GM23338 (cell line): Measurements from ENCODE around the gene ETV1. TPM values are rescaled to one million over a fixed set of nuclear protein-coding genes. Genes with fewer than 3 reads are reported as not detected.

Source experiments
- ATAC-seq: fragments of 200-7000 bp; cut with Tn5 transposase; 3 replicates; pipeline ENCODE4 v1.9.1; 2020
- DNase-seq: peaks from one replicate; pipeline ENCODE4 v3.0.0-alpha.2; 2015; ENCODE audit warnings: low spot score
- H2AFZ ChIP-seq: fragments of 200-600 bp; sonication (generic); 2 replicates; pipeline ENCODE4 v1.8.0; 2016; ENCODE audit warnings: antibody characterized with exemption, mild to moderate bottlenecking, moderate library complexity
- H3F3A ChIP-seq: fragments of 200-600 bp; sonication (generic); replicated peaks from 2 replicates; pipeline ENCODE4 v1.8.0; 2017; ENCODE audit warnings: antibody characterized with exemption, mixed run types, low read depth
- H3K27ac ChIP-seq: fragments of 200-600 bp; sonication (generic); 2 replicates; pipeline ENCODE4 v1.6.1; 2016; ENCODE audit warnings: low read depth
- H3K27me3 ChIP-seq: fragments of 200-600 bp; sonication (generic); 2 replicates; pipeline ENCODE4 v1.8.0; 2016; ENCODE audit warnings: mild to moderate bottlenecking, mixed run types, moderate library complexity; ENCODE audit not compliant: insufficient read depth
- H3K36me3 ChIP-seq: fragments of 200-600 bp; sonication (generic); 2 replicates; pipeline ENCODE4 v1.8.0; 2016; ENCODE audit warnings: mild to moderate bottlenecking; ENCODE audit not compliant: insufficient read depth
- H3K4me1 ChIP-seq: fragments of 200-600 bp; sonication (generic); 2 replicates; pipeline ENCODE4 v1.8.0; 2016; ENCODE audit warnings: mild to moderate bottlenecking, moderate library complexity; ENCODE audit not compliant: insufficient read depth
- H3K4me2 ChIP-seq: fragments of 200-600 bp; sonication (generic); 2 replicates; pipeline ENCODE4 v1.7.1; 2017; ENCODE audit warnings: mixed run types
- H3K4me3 ChIP-seq: fragments of 200-600 bp; sonication (generic); 2 replicates; pipeline ENCODE4 v1.6.1; 2016; ENCODE audit warnings: mixed run types
- H3K79me2 ChIP-seq: fragments of 200-600 bp; sonication (generic); replicated peaks from 2 replicates; pipeline ENCODE4 v1.8.0; 2017; ENCODE audit warnings: mild to moderate bottlenecking; ENCODE audit not compliant: insufficient read depth
- H3K9me2 ChIP-seq: fragments of 200-600 bp; sonication (generic); 2 replicates; pipeline ENCODE4 v1.8.0; 2017; ENCODE audit not compliant: insufficient read depth
- H4K20me1 ChIP-seq: fragments of 200-600 bp; sonication (generic); replicated peaks from 2 replicates; pipeline ENCODE4 v1.8.0; 2017; ENCODE audit warnings: mild to moderate bottlenecking; ENCODE audit not compliant: insufficient read depth
- H3K27ac Mint-ChIP-seq: 2 replicates; pipeline ENCODE4 v1.8.0; 2020; ENCODE audit warnings: inconsistent platforms, mild to moderate bottlenecking, moderate library complexity, mixed read lengths
- H3K27me3 Mint-ChIP-seq: 3 replicates; pipeline ENCODE4 v1.8.0; 2022; ENCODE audit warnings: low read depth, mild to moderate bottlenecking, moderate library complexity, mixed read lengths, inconsistent platforms; ENCODE audit not compliant: insufficient read depth, poor library complexity
- H3K36me3 Mint-ChIP-seq: 3 replicates; pipeline ENCODE4 v1.8.0; 2021; ENCODE audit warnings: low read depth, mild to moderate bottlenecking, inconsistent platforms, moderate library complexity, mixed read lengths
- H3K4me1 Mint-ChIP-seq: 3 replicates; pipeline ENCODE4 v1.8.0; 2020; ENCODE audit warnings: mild to moderate bottlenecking, inconsistent platforms, mixed read lengths
- H3K4me3 Mint-ChIP-seq: 3 replicates; pipeline ENCODE4 v1.8.0; 2021; ENCODE audit warnings: moderate library complexity, mild to moderate bottlenecking, inconsistent platforms, mixed read lengths
- H3K9me3 Mint-ChIP-seq: 3 replicates; pipeline ENCODE4 v1.8.0; 2020; ENCODE audit warnings: moderate library complexity, mild to moderate bottlenecking, inconsistent platforms, mixed read lengths
- CREB1 ChIP-seq: fragments of 250-450 bp; sonication (Bioruptor Pico); IDR thresholded peaks from 2 replicates; pipeline ENCODE4 v1.5.0; 2020; ENCODE audit warnings: low read depth, mild to moderate bottlenecking, moderate library complexity
- EZH2 ChIP-seq: fragments of 200-600 bp; sonication (generic); IDR thresholded peaks from one replicate; pipeline ENCODE4 v1.8.0; 2017; ENCODE audit warnings: antibody characterized with exemption, mild to moderate bottlenecking, low read depth; ENCODE audit not compliant: unreplicated experiment
- EZH2phosphoT487 ChIP-seq: fragments of 200-600 bp; sonication (generic); IDR thresholded peaks from one replicate; pipeline ENCODE4 v1.8.1; 2018; ENCODE audit warnings: antibody characterized with exemption; ENCODE audit not compliant: unreplicated experiment
- JUNB ChIP-seq: IDR thresholded peaks from one replicate; pipeline ENCODE4 v1.6.1; 2016; ENCODE audit warnings: antibody characterized with exemption; ENCODE audit not compliant: unreplicated experiment
- NANOG ChIP-seq: IDR thresholded peaks from 2 replicates; pipeline ENCODE4 v1.6.1; 2016; ENCODE audit warnings: antibody characterized with exemption, borderline replicate concordance
- POLR2AphosphoS5 ChIP-seq: IDR thresholded peaks from 2 replicates; pipeline ENCODE4 v1.6.1; 2016; ENCODE audit warnings: antibody characterized with exemption, low read depth
- STAT1 ChIP-seq: IDR thresholded peaks from one replicate; pipeline ENCODE4 v1.6.1; 2016; ENCODE audit warnings: antibody characterized with exemption; ENCODE audit not compliant: unreplicated experiment
- ZNF114 ChIP-seq: fragments of 250-450 bp; sonication (Bioruptor Pico); IDR thresholded peaks from 2 replicates; pipeline ENCODE4 v1.5.0; 2020; ENCODE audit warnings: mild to moderate bottlenecking, moderate library complexity
- ZNF331 ChIP-seq: fragments of 250-450 bp; sonication (Bioruptor Pico); IDR thresholded peaks from 2 replicates; pipeline ENCODE4 v1.5.0; 2020; ENCODE audit warnings: low read depth, mild to moderate bottlenecking, moderate library complexity
- polyA plus RNA-seq: library from polyadenylated mRNA; unstranded; fragments of >200 nt; fragmentation: Nextera tagmentation; extraction: Ambion mirVana; gene quantifications from 2 replicates; pipeline ENCODE4 v1.2.1, GENCODE V29; 2016
- total RNA-seq: library from RNA; depleted of rRNA; stranded (reverse); fragments of >200 nt; shearing (Covaris generic); gene quantifications from 2 replicates; pipeline ENCODE4 v1.2.3, GENCODE V29; 2014
- TF ChIP-seq, protein P1 (sequence below): fragments of 250-450 bp; sonication (Bioruptor Pico); IDR thresholded peaks from 2 replicates; pipeline ENCODE4 v1.5.0; 2020; ENCODE audit warnings: mild to moderate bottlenecking, moderate library complexity
- TF ChIP-seq, protein P2 (sequence below): IDR thresholded peaks from 2 replicates; pipeline ENCODE4 v1.6.1; 2016; ENCODE audit warnings: antibody characterized with exemption
- TF ChIP-seq, protein P3 (sequence below), 2 experiments: fragments of 200-600 bp in 1 of 2; sonication (generic) in 1 of 2; conservative IDR thresholded peaks; 2 replicates each; pipeline versions ENCODE4 v1.5.1 to v1.6.1; 2016 to 2017; ENCODE audit warnings: antibody characterized with exemption in 2 of 2, low read depth in 2 of 2, mild to moderate bottlenecking in 2 of 2, moderate library complexity in 1 of 2
- TF ChIP-seq, protein P4 (sequence below): IDR thresholded peaks from one replicate; pipeline ENCODE4 v1.6.1; 2018; ENCODE audit warnings: antibody characterized with exemption; ENCODE audit not compliant: unreplicated experiment

The ETV1 gene
- total and polyA plus RNA-seq, 2 experiments from 2014 or later, result 49.4 to 61.9 TPM

GRCh38 chr7:13910805-13911551 is 78.5 kb downstream of the ETV1 start:
- Histone ChIP-seq H3K4me2 (no peak overlapping the region), H3K4me1 (peaks cover 9% of the 10 kb centered on the region; the same call in 1 of the 2 replicates), H3K4me3 (no peak overlapping the region), H3K27me3 (no peaks in the 10 kb centered on the region), H3K79me2 (no peaks in the 10 kb centered on the region), H3K9me2 (no peaks in the 10 kb centered on the region), H2AFZ (no peak overlapping the region), H3K36me3 (peaks cover 7% of the 10 kb centered on the region; the same call in 1 of the 2 replicates), H4K20me1 (no peaks in the 10 kb centered on the region), H3K27ac (no peak overlapping the region), H3F3A (no peaks in the 10 kb centered on the region)
- Mint-ChIP-seq H3K9me3 (no peaks in the 10 kb centered on the region), H3K4me1 (peaks cover 20% of the 10 kb centered on the region; the same call in 2 of the 3 replicates), H3K27me3 (no peaks in the 10 kb centered on the region), H3K27ac (no peak overlapping the region), H3K4me3 (no peak overlapping the region), H3K36me3 (peaks cover 20% of the 10 kb centered on the region)
- TF ChIP-seq JUNB (no peak), STAT1 (no peak), EZH2phosphoT487 (no peak), NANOG (no peak), POLR2AphosphoS5 (no peak), EZH2 (no peak), ZNF114 (CRISPR knock-in tag) (no peak), CREB1 (no peak), ZNF331 (CRISPR knock-in tag) (no peak)
- TF ChIP-seq, protein P1, sequence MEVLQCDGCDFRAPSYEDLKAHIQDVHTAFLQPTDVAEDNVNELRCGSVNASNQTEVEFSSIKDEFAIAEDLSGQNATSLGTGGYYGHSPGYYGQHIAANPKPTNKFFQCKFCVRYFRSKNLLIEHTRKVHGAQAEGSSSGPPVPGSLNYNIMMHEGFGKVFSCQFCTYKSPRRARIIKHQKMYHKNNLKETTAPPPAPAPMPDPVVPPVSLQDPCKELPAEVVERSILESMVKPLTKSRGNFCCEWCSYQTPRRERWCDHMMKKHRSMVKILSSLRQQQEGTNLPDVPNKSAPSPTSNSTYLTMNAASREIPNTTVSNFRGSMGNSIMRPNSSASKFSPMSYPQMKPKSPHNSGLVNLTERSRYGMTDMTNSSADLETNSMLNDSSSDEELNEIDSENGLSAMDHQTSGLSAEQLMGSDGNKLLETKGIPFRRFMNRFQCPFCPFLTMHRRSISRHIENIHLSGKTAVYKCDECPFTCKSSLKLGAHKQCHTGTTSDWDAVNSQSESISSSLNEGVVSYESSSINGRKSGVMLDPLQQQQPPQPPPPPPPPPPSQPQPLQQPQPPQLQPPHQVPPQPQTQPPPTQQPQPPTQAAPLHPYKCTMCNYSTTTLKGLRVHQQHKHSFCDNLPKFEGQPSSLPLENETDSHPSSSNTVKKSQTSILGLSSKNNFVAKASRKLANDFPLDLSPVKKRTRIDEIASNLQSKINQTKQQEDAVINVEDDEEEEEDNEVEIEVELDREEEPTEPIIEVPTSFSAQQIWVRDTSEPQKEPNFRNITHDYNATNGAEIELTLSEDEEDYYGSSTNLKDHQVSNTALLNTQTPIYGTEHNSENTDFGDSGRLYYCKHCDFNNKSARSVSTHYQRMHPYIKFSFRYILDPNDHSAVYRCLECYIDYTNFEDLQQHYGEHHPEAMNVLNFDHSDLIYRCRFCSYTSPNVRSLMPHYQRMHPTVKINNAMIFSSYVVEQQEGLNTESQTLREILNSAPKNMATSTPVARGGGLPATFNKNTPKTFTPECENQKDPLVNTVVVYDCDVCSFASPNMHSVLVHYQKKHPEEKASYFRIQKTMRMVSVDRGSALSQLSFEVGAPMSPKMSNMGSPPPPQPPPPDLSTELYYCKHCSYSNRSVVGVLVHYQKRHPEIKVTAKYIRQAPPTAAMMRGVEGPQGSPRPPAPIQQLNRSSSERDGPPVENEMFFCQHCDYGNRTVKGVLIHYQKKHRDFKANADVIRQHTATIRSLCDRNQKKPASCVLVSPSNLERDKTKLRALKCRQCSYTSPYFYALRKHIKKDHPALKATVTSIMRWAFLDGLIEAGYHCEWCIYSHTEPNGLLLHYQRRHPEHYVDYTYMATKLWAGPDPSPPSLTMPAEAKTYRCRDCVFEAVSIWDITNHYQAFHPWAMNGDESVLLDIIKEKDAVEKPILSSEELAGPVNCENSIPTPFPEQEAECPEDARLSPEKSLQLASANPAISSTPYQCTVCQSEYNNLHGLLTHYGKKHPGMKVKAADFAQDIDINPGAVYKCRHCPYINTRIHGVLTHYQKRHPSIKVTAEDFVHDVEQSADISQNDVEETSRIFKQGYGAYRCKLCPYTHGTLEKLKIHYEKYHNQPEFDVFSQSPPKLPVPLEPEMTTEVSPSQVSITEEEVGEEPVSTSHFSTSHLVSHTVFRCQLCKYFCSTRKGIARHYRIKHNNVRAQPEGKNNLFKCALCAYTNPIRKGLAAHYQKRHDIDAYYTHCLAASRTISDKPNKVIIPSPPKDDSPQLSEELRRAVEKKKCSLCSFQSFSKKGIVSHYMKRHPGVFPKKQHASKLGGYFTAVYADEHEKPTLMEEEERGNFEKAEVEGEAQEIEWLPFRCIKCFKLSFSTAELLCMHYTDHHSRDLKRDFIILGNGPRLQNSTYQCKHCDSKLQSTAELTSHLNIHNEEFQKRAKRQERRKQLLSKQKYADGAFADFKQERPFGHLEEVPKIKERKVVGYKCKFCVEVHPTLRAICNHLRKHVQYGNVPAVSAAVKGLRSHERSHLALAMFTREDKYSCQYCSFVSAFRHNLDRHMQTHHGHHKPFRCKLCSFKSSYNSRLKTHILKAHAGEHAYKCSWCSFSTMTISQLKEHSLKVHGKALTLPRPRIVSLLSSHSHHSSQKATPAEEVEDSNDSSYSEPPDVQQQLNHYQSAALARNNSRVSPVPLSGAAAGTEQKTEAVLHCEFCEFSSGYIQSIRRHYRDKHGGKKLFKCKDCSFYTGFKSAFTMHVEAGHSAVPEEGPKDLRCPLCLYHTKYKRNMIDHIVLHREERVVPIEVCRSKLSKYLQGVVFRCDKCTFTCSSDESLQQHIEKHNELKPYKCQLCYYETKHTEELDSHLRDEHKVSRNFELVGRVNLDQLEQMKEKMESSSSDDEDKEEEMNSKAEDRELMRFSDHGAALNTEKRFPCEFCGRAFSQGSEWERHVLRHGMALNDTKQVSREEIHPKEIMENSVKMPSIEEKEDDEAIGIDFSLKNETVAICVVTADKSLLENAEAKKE (CRISPR knock-in tag), result no peak
- TF ChIP-seq, protein P2, sequence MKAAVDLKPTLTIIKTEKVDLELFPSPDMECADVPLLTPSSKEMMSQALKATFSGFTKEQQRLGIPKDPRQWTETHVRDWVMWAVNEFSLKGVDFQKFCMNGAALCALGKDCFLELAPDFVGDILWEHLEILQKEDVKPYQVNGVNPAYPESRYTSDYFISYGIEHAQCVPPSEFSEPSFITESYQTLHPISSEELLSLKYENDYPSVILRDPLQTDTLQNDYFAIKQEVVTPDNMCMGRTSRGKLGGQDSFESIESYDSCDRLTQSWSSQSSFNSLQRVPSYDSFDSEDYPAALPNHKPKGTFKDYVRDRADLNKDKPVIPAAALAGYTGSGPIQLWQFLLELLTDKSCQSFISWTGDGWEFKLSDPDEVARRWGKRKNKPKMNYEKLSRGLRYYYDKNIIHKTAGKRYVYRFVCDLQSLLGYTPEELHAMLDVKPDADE, result no peak
- TF ChIP-seq, protein P3, sequence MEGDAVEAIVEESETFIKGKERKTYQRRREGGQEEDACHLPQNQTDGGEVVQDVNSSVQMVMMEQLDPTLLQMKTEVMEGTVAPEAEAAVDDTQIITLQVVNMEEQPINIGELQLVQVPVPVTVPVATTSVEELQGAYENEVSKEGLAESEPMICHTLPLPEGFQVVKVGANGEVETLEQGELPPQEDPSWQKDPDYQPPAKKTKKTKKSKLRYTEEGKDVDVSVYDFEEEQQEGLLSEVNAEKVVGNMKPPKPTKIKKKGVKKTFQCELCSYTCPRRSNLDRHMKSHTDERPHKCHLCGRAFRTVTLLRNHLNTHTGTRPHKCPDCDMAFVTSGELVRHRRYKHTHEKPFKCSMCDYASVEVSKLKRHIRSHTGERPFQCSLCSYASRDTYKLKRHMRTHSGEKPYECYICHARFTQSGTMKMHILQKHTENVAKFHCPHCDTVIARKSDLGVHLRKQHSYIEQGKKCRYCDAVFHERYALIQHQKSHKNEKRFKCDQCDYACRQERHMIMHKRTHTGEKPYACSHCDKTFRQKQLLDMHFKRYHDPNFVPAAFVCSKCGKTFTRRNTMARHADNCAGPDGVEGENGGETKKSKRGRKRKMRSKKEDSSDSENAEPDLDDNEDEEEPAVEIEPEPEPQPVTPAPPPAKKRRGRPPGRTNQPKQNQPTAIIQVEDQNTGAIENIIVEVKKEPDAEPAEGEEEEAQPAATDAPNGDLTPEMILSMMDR (conservative IDR thresholded peaks at IDR 0.05; ENCODE audit: low read depth in 2 of 2), result no peak
- TF ChIP-seq, protein P4, sequence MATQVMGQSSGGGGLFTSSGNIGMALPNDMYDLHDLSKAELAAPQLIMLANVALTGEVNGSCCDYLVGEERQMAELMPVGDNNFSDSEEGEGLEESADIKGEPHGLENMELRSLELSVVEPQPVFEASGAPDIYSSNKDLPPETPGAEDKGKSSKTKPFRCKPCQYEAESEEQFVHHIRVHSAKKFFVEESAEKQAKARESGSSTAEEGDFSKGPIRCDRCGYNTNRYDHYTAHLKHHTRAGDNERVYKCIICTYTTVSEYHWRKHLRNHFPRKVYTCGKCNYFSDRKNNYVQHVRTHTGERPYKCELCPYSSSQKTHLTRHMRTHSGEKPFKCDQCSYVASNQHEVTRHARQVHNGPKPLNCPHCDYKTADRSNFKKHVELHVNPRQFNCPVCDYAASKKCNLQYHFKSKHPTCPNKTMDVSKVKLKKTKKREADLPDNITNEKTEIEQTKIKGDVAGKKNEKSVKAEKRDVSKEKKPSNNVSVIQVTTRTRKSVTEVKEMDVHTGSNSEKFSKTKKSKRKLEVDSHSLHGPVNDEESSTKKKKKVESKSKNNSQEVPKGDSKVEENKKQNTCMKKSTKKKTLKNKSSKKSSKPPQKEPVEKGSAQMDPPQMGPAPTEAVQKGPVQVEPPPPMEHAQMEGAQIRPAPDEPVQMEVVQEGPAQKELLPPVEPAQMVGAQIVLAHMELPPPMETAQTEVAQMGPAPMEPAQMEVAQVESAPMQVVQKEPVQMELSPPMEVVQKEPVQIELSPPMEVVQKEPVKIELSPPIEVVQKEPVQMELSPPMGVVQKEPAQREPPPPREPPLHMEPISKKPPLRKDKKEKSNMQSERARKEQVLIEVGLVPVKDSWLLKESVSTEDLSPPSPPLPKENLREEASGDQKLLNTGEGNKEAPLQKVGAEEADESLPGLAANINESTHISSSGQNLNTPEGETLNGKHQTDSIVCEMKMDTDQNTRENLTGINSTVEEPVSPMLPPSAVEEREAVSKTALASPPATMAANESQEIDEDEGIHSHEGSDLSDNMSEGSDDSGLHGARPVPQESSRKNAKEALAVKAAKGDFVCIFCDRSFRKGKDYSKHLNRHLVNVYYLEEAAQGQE, result no peak
- ATAC-seq, result no peak
- no peak for DNase-seq
